H9 (cell line): ENCODE results near the gene SDK2. TPM values are rescaled to one million over a fixed set of nuclear protein-coding genes. Genes with fewer than 3 reads are reported as not detected.

Source experiments
- DNase-seq: peaks from one replicate; pipeline ENCODE4 v3.0.0-alpha.2; 2017
- H2AFZ ChIP-seq: one replicate; pipeline ENCODE4 v1.6.1; 2013; ENCODE audit warnings: mild to moderate bottlenecking, low read length, control low read depth, moderate library complexity
- H2AK5ac ChIP-seq: 2 replicates; pipeline ENCODE4 v1.6.1; 2013; ENCODE audit warnings: low read length, control low read depth, mixed read lengths; ENCODE audit not compliant: insufficient read length
- H2BK120ac ChIP-seq: one replicate; pipeline ENCODE4 v1.6.1; 2013; ENCODE audit warnings: low read depth, mild to moderate bottlenecking, low read length, control low read depth, inconsistent platforms; ENCODE audit not compliant: poor library complexity, severe bottlenecking
- H2BK12ac ChIP-seq: 2 replicates; pipeline ENCODE4 v1.6.1; 2013; ENCODE audit warnings: low read length, control low read depth, mixed read lengths, low read depth; ENCODE audit not compliant: insufficient read length
- H2BK15ac ChIP-seq: 2 replicates; pipeline ENCODE4 v1.6.1; 2013; ENCODE audit warnings: low read depth, low read length, control low read depth
- H2BK20ac ChIP-seq: one replicate; pipeline ENCODE4 v1.6.1; 2013; ENCODE audit warnings: low read depth, mild to moderate bottlenecking, low read length, control low read depth, inconsistent platforms; ENCODE audit not compliant: poor library complexity, severe bottlenecking
- H2BK5ac ChIP-seq: 2 replicates; pipeline ENCODE4 v1.6.1; 2013; ENCODE audit warnings: low read length, control low read depth, mixed read lengths; ENCODE audit not compliant: insufficient read length
- H3K14ac ChIP-seq: 2 replicates; pipeline ENCODE4 v1.6.1; 2013; ENCODE audit warnings: low read length, control low read depth; ENCODE audit not compliant: insufficient read depth
- H3K18ac ChIP-seq: 2 replicates; pipeline ENCODE4 v1.6.1; 2013; ENCODE audit warnings: low read depth, mild to moderate bottlenecking, mixed read lengths, low read length, control low read depth; ENCODE audit not compliant: insufficient read length
- H3K23ac ChIP-seq: 2 replicates; pipeline ENCODE4 v1.6.1; 2013; ENCODE audit warnings: low read length, control low read depth, mixed read lengths, low read depth; ENCODE audit not compliant: insufficient read length
- H3K23me2 ChIP-seq: 2 replicates; pipeline ENCODE4 v1.6.1; 2013; ENCODE audit warnings: low read depth, mild to moderate bottlenecking, mixed read lengths, low read length, control low read depth; ENCODE audit not compliant: insufficient read length, poor library complexity, severe bottlenecking
- H3K27ac ChIP-seq: 2 replicates; pipeline ENCODE4 v1.5.1; 2013; ENCODE audit warnings: low read length, control low read depth, mixed read lengths, low read depth; ENCODE audit not compliant: insufficient read length
- H3K27me3 ChIP-seq: 2 replicates; pipeline ENCODE4 v1.6.1; 2013; ENCODE audit warnings: low read length, control low read depth, inconsistent platforms; ENCODE audit not compliant: insufficient read depth
- H3K4ac ChIP-seq: 2 replicates; pipeline ENCODE4 v1.6.1; 2013; ENCODE audit warnings: low read depth, mild to moderate bottlenecking, control low read depth, inconsistent platforms, low read length, moderate library complexity
- H3K4me1 ChIP-seq: 2 replicates; pipeline ENCODE4 v1.6.1; 2013; ENCODE audit warnings: low read length, control low read depth, inconsistent platforms; ENCODE audit not compliant: insufficient read depth
- H3K4me2 ChIP-seq: 2 replicates; pipeline ENCODE4 v1.6.1; 2013; ENCODE audit warnings: low read length, control low read depth, mixed read lengths; ENCODE audit not compliant: insufficient read length, insufficient read depth
- H3K56ac ChIP-seq: 2 replicates; pipeline ENCODE4 v1.6.1; 2013; ENCODE audit warnings: low read depth, mild to moderate bottlenecking, mixed read lengths, low read length, control low read depth; ENCODE audit not compliant: insufficient read length
- H3K79me1 ChIP-seq: 2 replicates; pipeline ENCODE4 v1.6.1; 2013; ENCODE audit warnings: low read depth, mild to moderate bottlenecking, moderate library complexity, low read length, control low read depth, inconsistent platforms; ENCODE audit not compliant: insufficient read depth, poor library complexity, severe bottlenecking
- H3K79me2 ChIP-seq: 2 replicates; pipeline ENCODE4 v1.6.1; 2013; ENCODE audit warnings: low read length, control low read depth, inconsistent platforms; ENCODE audit not compliant: insufficient read depth
- H3K9ac ChIP-seq: 2 replicates; pipeline ENCODE4 v1.6.1; 2013; ENCODE audit warnings: low read length, control low read depth, mixed read lengths; ENCODE audit not compliant: insufficient read length; ENCODE audit errors: extremely low read depth
- H3K9me3 ChIP-seq: one replicate; pipeline ENCODE4 v1.6.1; 2013; ENCODE audit warnings: low read depth, low read length, inconsistent platforms; ENCODE audit not compliant: control insufficient read depth
- H3T11ph ChIP-seq: one replicate; pipeline ENCODE4 v1.6.1; 2013; ENCODE audit warnings: mild to moderate bottlenecking, low read length, control low read depth, inconsistent platforms
- H4K20me1 ChIP-seq: one replicate; pipeline ENCODE4 v1.6.1; 2013; ENCODE audit not compliant: control insufficient read depth, insufficient read length, insufficient read depth
- H4K5ac ChIP-seq: 2 replicates; pipeline ENCODE4 v1.6.1; 2013; ENCODE audit warnings: low read depth, mild to moderate bottlenecking, mixed read lengths, low read length, control low read depth; ENCODE audit not compliant: insufficient read length
- H4K8ac ChIP-seq: replicated peaks from 2 replicates; pipeline ENCODE4 v1.6.1; 2013; ENCODE audit warnings: low read length, control low read depth, mixed read lengths, low read depth; ENCODE audit not compliant: insufficient read length
- H4K91ac ChIP-seq: 2 replicates; pipeline ENCODE4 v1.6.1; 2013; ENCODE audit warnings: low read depth, mild to moderate bottlenecking, moderate library complexity, mixed read lengths, low read length, control low read depth; ENCODE audit not compliant: insufficient read length
- H3K27ac Mint-ChIP-seq, 3 experiments: 2 replicates in 2 of 3; 3 replicates in 1 of 3; pipeline ENCODE4 v1.8.0; 2020 to 2021; ENCODE audit warnings: mixed read lengths in 3 of 3, mild to moderate bottlenecking in 1 of 3, moderate library complexity in 1 of 3
- H3K27me3 Mint-ChIP-seq: 2 replicates; pipeline ENCODE4 v1.8.0; 2021; ENCODE audit warnings: low read depth, mild to moderate bottlenecking, moderate library complexity, mixed read lengths
- H3K36me3 Mint-ChIP-seq, 3 experiments: 2 replicates in 2 of 3; 3 replicates in 1 of 3; pipeline ENCODE4 v1.8.0; 2020 to 2021; ENCODE audit warnings: low read depth in 3 of 3, mixed read lengths in 3 of 3; ENCODE audit not compliant: insufficient read depth in 1 of 3
- H3K4me1 Mint-ChIP-seq, 2 experiments: 2 replicates each; pipeline ENCODE4 v1.8.0; 2020; ENCODE audit warnings: mixed read lengths in 2 of 2
- H3K4me3 Mint-ChIP-seq, 2 experiments: 2 replicates in 1 of 2; 3 replicates in 1 of 2; pipeline ENCODE4 v1.8.0; 2020 to 2021; ENCODE audit warnings: mild to moderate bottlenecking in 2 of 2, mixed read lengths in 2 of 2, moderate library complexity in 1 of 2
- H3K9me3 Mint-ChIP-seq, 2 experiments: 2 replicates in 1 of 2; 3 replicates in 1 of 2; pipeline ENCODE4 v1.8.0; 2020; ENCODE audit warnings: mild to moderate bottlenecking in 2 of 2, mixed read lengths in 2 of 2, moderate library complexity in 1 of 2
- CTCF ChIP-seq: fragments of 200-600 bp; sonication (generic); conservative IDR thresholded peaks from 3 replicates; pipeline ENCODE4 v1.8.0; 2021; ENCODE audit warnings: antibody characterized with exemption, mild to moderate bottlenecking
- WGBS: extraction: QIAGEN DNeasy Blood & Tissue Kit; methylation state at CpG from one replicate; pipeline ENCODE4 v1.1.7; 2013; ENCODE audit warnings: missing lambda C conversion rate, low lambda C conversion rate, mixed read lengths; ENCODE audit not compliant: insufficient read length; ENCODE audit errors: extremely low coverage; 5-methylcytosine and 5-hydroxymethylcytosine counted together
- total RNA-seq: library from RNA; stranded (reverse); gene quantifications from 2 replicates; pipeline ENCODE4 v1.2.1, GENCODE V29; 2021

The SDK2 gene
- total RNA-seq, 1 experiment from 2014 or later = 9.1 TPM

GRCh38 chr17:73614256-73614655, 30.0 kb downstream of the SDK2 start:
- peak overlapping the region in 1 of 2 experiments; percentile 66; a peak in 1 of 5 replicates for H3K4me3 Mint-ChIP-seq
- no peak overlapping the region for H3K4me2 ChIP-seq
- H3K4me1 Mint-ChIP-seq = peaks cover 61 to 71% of the 10 kb centered on the region in 2 experiments
- no peaks in the 10 kb centered on the region for H3K79me1 ChIP-seq
- H2BK20ac ChIP-seq = no peak overlapping the region
- H3K36me3 Mint-ChIP-seq = peaks cover 4 to 12% (median 7%) of the 10 kb centered on the region in 3 experiments
- no peak overlapping the region for H2BK15ac ChIP-seq
- H4K91ac ChIP-seq = no peak overlapping the region
- no peak overlapping the region for H2AK5ac ChIP-seq
- H2BK120ac ChIP-seq = no peak overlapping the region
- H3K14ac ChIP-seq = peak overlapping the region; percentile 74; the same call in 1 of the 2 replicates
- TF ChIP-seq CTCF = no peak
- H3K9ac ChIP-seq = no peak overlapping the region
- H4K5ac ChIP-seq = no peak overlapping the region
- no peaks in the 10 kb centered on the region for H3K79me2 ChIP-seq
- peaks cover 2% of the 10 kb centered on the region for H4K20me1 ChIP-seq
- no peaks in the 10 kb centered on the region for H3K27me3 ChIP-seq
- no peak overlapping the region for H2AFZ ChIP-seq
- H3K4me1 ChIP-seq = peaks cover 12% of the 10 kb centered on the region
- no peaks in the 10 kb centered on the region for H3K23me2 ChIP-seq
- H2BK12ac ChIP-seq = no peak overlapping the region
- no peak overlapping the region for H3K23ac ChIP-seq
- H2BK5ac ChIP-seq = no peak overlapping the region
- H3K27me3 Mint-ChIP-seq = peaks cover 2% of the 10 kb centered on the region; the same call in 1 of the 2 replicates
- H3K9me3 Mint-ChIP-seq = peaks cover 9 to 11% of the 10 kb centered on the region in 2 experiments
- DNase-seq = no peak
- H3T11ph ChIP-seq = no peak overlapping the region
- no peak overlapping the region for H3K4ac ChIP-seq
- H3K27ac Mint-ChIP-seq = peak overlapping the region; percentile 89 to 95 (median 91)
- no peak overlapping the region for H4K8ac ChIP-seq
- H3K27ac ChIP-seq = no peak overlapping the region
- no peak overlapping the region for H3K56ac ChIP-seq
- WGBS = no CpG with 5 or more reads among the region's 9 CpGs
- H3K18ac ChIP-seq = peak overlapping the region; percentile 32
- no peaks in the 10 kb centered on the region for H3K9me3 ChIP-seq
